Thyroid gland (tissue), 4 donors: ENCODE measurements around the gene PCNX1. TPM values are rescaled to one million over a fixed set of nuclear protein-coding genes. Genes with fewer than 3 reads are reported as not detected.
A peak's percentile ranks its signal among the peaks of the same experiment; 100 is the strongest.

Source experiments
- DNase-seq, 2 donors: peaks; one replicate each; pipeline ENCODE4 v3.0.0-alpha.2; 2019
- H3K27ac ChIP-seq, 3 donors: fragments of 200-600 bp; sonication (generic); 1 replicate in 2 of 3; 2 replicates in 1 of 3; pipeline ENCODE4 v1.5.1; 2016 to 2019; ENCODE audit warnings: mild to moderate bottlenecking in 1 of 3, moderate library complexity in 1 of 3
- H3K27me3 ChIP-seq: fragments of 200-600 bp; sonication (generic); one replicate; pipeline ENCODE4 v1.5.1; 2019
- H3K36me3 ChIP-seq, 2 donors: fragments of 200-600 bp; sonication (generic); one replicate each; pipeline ENCODE4 v1.5.1; 2016 to 2019
- H3K4me1 ChIP-seq, 2 donors: fragments of 200-600 bp; sonication (generic); one replicate each; pipeline ENCODE4 v1.5.1; 2017 to 2019
- H3K4me3 ChIP-seq, 3 donors: fragments of 200-600 bp; sonication (generic); replicated peaks in 1 of 3; 1 replicate in 2 of 3; 2 replicates in 1 of 3; pipeline ENCODE4 v1.5.1; 2016; ENCODE audit warnings: mild to moderate bottlenecking in 1 of 3
- H3K9me3 ChIP-seq: fragments of 200-600 bp; sonication (generic); one replicate; pipeline ENCODE4 v1.5.1; 2017
- POLR2A ChIP-seq, 2 donors: fragments of 450-650 bp; IDR thresholded peaks; one replicate each; pipeline ENCODE4 v1.6.1; 2017; ENCODE audit warnings: antibody characterized with exemption in 2 of 2, mild to moderate bottlenecking in 2 of 2, moderate library complexity in 1 of 2
- WGBS, 2 donors: methylation state at CpG; one replicate each; pipeline ENCODE4 v1.1.5; 2017; 5-methylcytosine and 5-hydroxymethylcytosine counted together
- intact Hi-C: fragments of 100-400 bp; cut with DNase I; formaldehyde crosslinking; loops from one replicate; pipeline ENCODE4 v1.15.1; 2023
- small RNA-seq: library from RNA; depleted of rRNA; stranded (forward); fragments of <200 nt; gene quantifications from one replicate; pipeline ENCODE3, GENCODE V24; 2016
- total RNA-seq, 4 donors: library from RNA; depleted of rRNA; stranded (reverse); fragments of >200 nt; gene quantifications; one replicate each; pipeline ENCODE4 v1.2.3, GENCODE V29; 2016
- TF ChIP-seq, protein P1 (sequence below), 6 experiments: fragments of 200-600 bp in 3 of 6; fragments of 450-650 bp in 3 of 6; sonication (generic) in 3 of 6; IDR thresholded peaks; one replicate each; pipeline ENCODE4 v1.5.1; 2016 to 2019; ENCODE audit warnings: antibody characterized with exemption in 6 of 6, mild to moderate bottlenecking in 2 of 6, inconsistent platforms in 1 of 6, moderate library complexity in 1 of 6

Gene PCNX1
- total RNA-seq, 4 donors from 2014 or later, result 43.8 to 78.5 (median 69.7) TPM

DNA sequence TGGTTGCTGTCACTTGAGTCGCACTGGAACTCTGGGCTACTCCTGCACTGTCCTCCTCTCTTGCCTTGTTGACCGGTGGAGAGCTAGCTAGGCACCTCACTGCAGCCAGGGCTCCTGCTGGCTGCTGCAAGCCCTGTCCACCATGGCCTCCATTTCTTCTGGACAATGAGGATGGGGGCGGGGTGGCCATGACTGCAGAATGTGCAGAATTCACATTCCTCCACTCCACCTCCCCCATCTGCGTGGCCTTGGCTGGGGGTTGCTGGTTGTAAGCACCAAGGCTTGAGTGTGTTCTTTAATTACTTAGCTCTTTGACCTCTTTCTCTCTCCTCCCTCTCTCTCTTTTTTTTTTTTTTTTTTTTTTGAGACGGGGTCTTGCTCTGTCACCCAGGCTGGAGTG, 248.5 kb downstream of the PCNX1 start:
- Histone ChIP-seq H3K27me3 (no peaks in the 10 kb centered on the region), H3K4me1 (no peaks in the 10 kb centered on the region), H3K4me3 (no peak overlapping the region), H3K9me3 (no peaks in the 10 kb centered on the region), H3K36me3 (no peaks in the 10 kb centered on the region), H3K27ac (no peak overlapping the region)
- intact Hi-C loops, result no loop called here
- TF ChIP-seq, protein P1, sequence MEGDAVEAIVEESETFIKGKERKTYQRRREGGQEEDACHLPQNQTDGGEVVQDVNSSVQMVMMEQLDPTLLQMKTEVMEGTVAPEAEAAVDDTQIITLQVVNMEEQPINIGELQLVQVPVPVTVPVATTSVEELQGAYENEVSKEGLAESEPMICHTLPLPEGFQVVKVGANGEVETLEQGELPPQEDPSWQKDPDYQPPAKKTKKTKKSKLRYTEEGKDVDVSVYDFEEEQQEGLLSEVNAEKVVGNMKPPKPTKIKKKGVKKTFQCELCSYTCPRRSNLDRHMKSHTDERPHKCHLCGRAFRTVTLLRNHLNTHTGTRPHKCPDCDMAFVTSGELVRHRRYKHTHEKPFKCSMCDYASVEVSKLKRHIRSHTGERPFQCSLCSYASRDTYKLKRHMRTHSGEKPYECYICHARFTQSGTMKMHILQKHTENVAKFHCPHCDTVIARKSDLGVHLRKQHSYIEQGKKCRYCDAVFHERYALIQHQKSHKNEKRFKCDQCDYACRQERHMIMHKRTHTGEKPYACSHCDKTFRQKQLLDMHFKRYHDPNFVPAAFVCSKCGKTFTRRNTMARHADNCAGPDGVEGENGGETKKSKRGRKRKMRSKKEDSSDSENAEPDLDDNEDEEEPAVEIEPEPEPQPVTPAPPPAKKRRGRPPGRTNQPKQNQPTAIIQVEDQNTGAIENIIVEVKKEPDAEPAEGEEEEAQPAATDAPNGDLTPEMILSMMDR (IDR thresholded peaks at IDR 0.05), result no peak
- no peak for TF ChIP-seq POLR2A (IDR thresholded peaks at IDR 0.05)
- peak in 1 of 2 donors; percentile 3 for DNase-seq
- WGBS, 2 donors, result 58 to 67% methylated on average over 5 of the region's 5 CpGs

DNA sequence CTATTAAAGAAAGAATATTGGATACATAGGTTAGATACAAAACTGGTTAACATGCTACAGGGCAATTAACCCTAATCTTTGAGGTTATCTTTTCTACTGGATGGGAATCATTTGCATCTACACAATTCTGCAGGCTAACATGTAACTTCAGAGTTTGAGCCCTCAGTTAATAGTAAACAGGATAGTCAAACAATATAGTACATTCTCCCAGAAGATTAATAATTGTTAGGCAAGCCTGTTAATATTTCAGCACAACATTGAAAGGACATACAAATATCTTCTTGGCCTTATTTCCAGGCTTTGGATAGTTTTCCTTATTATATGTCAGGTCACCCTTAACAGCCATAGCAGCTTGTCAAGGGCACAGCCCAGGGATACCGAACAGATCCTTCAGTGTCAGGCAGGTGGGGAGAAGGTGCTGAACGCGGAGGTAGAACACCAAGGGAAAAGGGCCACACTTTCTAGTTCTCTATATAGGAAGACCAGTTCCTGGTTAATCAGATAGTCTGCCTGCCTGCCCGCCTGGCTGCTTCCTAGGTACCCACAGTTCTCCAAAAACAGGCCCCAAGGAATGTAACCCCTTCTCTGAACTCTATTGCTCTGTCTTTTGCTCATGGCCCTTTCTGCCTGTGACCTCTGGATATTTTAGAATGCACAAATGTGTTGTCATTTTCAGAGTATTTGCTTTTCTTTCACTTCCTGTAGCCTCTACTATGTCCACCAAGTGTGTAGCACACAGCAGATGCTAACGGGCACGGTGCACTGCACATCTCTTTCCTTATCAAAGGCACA, 256.0 kb downstream of the PCNX1 start:
- no peaks in the 10 kb centered on the region for H3K36me3 ChIP-seq
- DNase-seq, result no peak
- 84 to 85% methylated on average over 6 of the region's 6 CpGs for WGBS, 2 donors
- H3K9me3 ChIP-seq, result no peaks in the 10 kb centered on the region
- no peaks in the 10 kb centered on the region for H3K27me3 ChIP-seq
- no peak overlapping the region for H3K4me3 ChIP-seq
- H3K27ac ChIP-seq, result no peak overlapping the region
- TF ChIP-seq POLR2A (IDR thresholded peaks at IDR 0.05), result no peak
- TF ChIP-seq, protein P1 (IDR thresholded peaks at IDR 0.05), result no peak
- intact Hi-C loops, result no loop called here
- H3K4me1 ChIP-seq, result no peaks in the 10 kb centered on the region

DNA sequence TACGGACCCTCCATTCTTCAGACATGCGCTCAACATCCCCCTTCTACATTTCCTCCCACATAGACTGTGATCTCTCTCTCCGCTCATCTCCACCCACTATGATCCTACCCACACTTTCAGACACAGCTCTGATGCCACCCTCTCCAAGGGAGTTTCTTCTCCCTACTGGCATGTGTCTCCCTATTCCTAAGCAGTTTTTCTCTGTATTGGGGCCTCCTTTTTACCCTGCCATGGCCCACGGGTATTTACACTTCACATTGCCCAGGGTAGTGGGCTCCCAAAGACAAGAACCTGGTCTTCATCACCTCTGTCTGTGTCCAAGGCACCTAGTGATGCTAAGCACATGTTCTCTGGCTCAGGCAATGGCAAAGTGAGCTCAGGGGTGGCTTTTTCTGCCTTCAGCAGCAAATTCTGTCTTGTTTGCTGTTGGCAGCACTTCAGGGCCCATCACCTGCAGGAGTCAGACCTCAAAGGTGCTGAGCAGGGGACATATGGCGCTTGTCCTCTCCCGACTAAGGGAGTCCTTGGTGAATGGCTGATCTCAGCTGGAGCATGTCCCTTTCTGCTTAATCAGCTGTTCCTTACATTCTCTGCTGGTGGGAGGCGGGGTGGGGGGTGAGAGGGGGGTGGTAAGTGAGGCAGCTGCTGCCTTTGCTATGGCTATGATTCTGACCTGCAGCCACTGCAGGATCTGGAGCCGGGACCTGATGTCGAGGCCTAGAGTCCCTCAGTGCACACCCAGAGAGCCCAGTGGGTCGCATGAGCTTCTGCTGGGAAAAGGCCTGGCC, 256.8 kb downstream of the PCNX1 start:
- H3K4me3 ChIP-seq, result no peak overlapping the region
- H3K36me3 ChIP-seq, result no peaks in the 10 kb centered on the region
- TF ChIP-seq, protein P1 (IDR thresholded peaks at IDR 0.05), result no peak
- TF ChIP-seq POLR2A (IDR thresholded peaks at IDR 0.05), result no peak
- H3K27ac ChIP-seq, result no peak overlapping the region
- no peaks in the 10 kb centered on the region for H3K27me3 ChIP-seq
- intact Hi-C loops, result no loop called here
- no peak for DNase-seq
- WGBS, 2 donors, result 75 to 91% methylated on average over 9 to 10 of the region's 10 CpGs
- no peaks in the 10 kb centered on the region for H3K4me1 ChIP-seq
- no peaks in the 10 kb centered on the region for H3K9me3 ChIP-seq

Small RNAs within 50 kb of the gene (small RNA-seq; reads per million reads assigned to genes)
- gene AC005230.1, result not detected
- not detected for gene GTF3AP2

Other genes starting within 250 kb of the PCNX1 start
- gene MAP3K9, start 97.9 kb upstream of the PCNX1 start, total RNA-seq, result 10 to 100 TPM in 2 of 4 donors, 1 to 10 TPM in 2; 7.7 to 19.7 (median 11.9) TPM